Activated CD4-positive, alpha-beta T cell treated with anti-CD3 and anti-CD28 coated beads, Interleukin-2, amount 10 ng/mL, durations not matched to agents 24 days and 14 days (primary cell): ENCODE measurements around the gene ADAMTS2. TPM values are rescaled to one million over a fixed set of nuclear protein-coding genes. Genes with fewer than 3 reads are reported as not detected.

Experiments used
- DNase-seq: peaks from one replicate; pipeline ENCODE4 v3.0.0; 2022
- H3K27ac Mint-ChIP-seq: one replicate; pipeline ENCODE4 v1.8.0; 2022; ENCODE audit warnings: mild to moderate bottlenecking, mixed read lengths
- H3K27me3 Mint-ChIP-seq: one replicate; pipeline ENCODE4 v1.8.0; 2022; ENCODE audit warnings: mixed read lengths
- H3K36me3 Mint-ChIP-seq: one replicate; pipeline ENCODE4 v1.8.0; 2022; ENCODE audit warnings: low read depth, mild to moderate bottlenecking, mixed read lengths
- H3K4me1 Mint-ChIP-seq: one replicate; pipeline ENCODE4 v1.8.0; 2021; ENCODE audit warnings: mixed read lengths
- H3K4me3 Mint-ChIP-seq: one replicate; pipeline ENCODE4 v1.8.0; 2022; ENCODE audit warnings: mild to moderate bottlenecking, moderate library complexity, mixed read lengths
- H3K9me3 Mint-ChIP-seq: one replicate; pipeline ENCODE4 v1.8.0; 2021; ENCODE audit warnings: mixed read lengths
- intact Hi-C: fragments of 100-400 bp; cut with micrococcal nuclease; formaldehyde crosslinking; loops from one replicate; pipeline ENCODE4 v1.15.1; 2023
- total RNA-seq: library from RNA; stranded (reverse); gene quantifications from 2 replicates; pipeline ENCODE4 v1.2.3, GENCODE V29; 2022

Gene ADAMTS2
- total RNA-seq, 1 donor from 2014 or later: not detected

GRCh38 chr5:179319123-179319522 lies 26.1 kb downstream of the ADAMTS2 start:
- Mint-ChIP-seq H3K9me3 (no peaks in the 10 kb centered on the region), H3K27me3 (no peaks in the 10 kb centered on the region), H3K4me3 (no peak overlapping the region), H3K4me1 (no peaks in the 10 kb centered on the region), H3K36me3 (no peaks in the 10 kb centered on the region), H3K27ac (no peak overlapping the region)
- intact Hi-C loops: no loop called here
- DNase-seq: no peak

- Mint-ChIP-seq H3K9me3 (no peaks in the 10 kb centered on the region), H3K27ac (no peak overlapping the region), H3K36me3 (no peaks in the 10 kb centered on the region), H3K4me3 (no peak overlapping the region), H3K4me1 (no peaks in the 10 kb centered on the region), H3K27me3 (no peaks in the 10 kb centered on the region)
- intact Hi-C loops: no loop called here
- DNase-seq: no peak
Observed at GRCh38 chr5:179318221-179318955, 26.9 kb downstream of the ADAMTS2 start.

DNA sequence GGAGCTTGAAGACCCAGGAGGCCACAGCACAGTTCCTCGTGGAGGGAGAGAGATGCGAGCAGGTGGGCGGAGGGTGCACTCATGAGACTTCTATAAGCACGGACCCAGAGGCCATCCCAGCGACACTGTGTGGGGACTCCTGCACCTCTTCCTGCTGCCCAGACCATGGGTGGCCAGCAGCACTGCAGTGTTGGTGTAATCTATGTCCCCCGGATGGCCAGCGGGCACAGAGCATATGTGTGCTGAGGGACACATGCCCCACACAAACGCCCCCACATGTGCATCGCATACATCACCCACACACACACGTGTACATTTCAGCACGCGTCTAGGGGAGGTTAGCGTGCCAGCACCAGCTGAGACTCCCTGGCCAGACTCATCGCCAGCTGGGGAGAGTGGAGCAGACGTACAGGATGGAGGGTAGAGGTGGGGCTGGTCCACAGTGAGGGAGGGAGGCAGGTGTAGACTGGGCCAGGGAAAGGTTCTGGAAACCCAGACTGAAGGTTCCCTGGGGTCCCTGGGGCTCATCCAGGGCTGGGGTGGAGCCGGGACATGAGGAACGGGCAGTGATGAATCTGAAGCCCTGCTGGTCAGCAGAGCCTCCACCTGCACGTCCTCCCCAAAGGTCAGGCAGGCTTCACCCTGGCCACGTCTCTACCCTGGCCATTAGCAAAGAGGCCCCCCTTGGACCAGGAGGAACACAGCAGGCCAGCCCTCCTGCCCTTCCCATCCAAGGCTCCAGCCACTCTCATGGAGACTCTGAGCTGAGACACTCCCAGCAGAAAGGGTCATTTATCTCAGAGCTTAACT lies 27.6 kb downstream of the ADAMTS2 start:
- no peaks in the 10 kb centered on the region for H3K27me3 Mint-ChIP-seq
- no peaks in the 10 kb centered on the region for H3K4me1 Mint-ChIP-seq
- no peak overlapping the region for H3K4me3 Mint-ChIP-seq
- intact Hi-C loops: no loop called here
- no peaks in the 10 kb centered on the region for H3K9me3 Mint-ChIP-seq
- no peak overlapping the region for H3K27ac Mint-ChIP-seq
- no peak for DNase-seq
- H3K36me3 Mint-ChIP-seq: no peaks in the 10 kb centered on the region

GRCh38 chr5:179316982-179317381 lies 28.3 kb downstream of the ADAMTS2 start:
- H3K9me3 Mint-ChIP-seq: no peaks in the 10 kb centered on the region

GRCh38 chr5:179316111-179316551 lies 29.1 kb downstream of the ADAMTS2 start:
- Mint-ChIP-seq H3K4me1 (no peaks in the 10 kb centered on the region), H3K36me3 (no peaks in the 10 kb centered on the region), H3K27ac (no peak overlapping the region), H3K27me3 (no peaks in the 10 kb centered on the region), H3K4me3 (no peak overlapping the region), H3K9me3 (no peaks in the 10 kb centered on the region)
- DNase-seq: no peak
- intact Hi-C loops: no loop called here

More at GRCh38 chr5:179316982-179317381, 28.3 kb downstream of the ADAMTS2 start:
- Mint-ChIP-seq H3K4me1 (no peaks in the 10 kb centered on the region), H3K27ac (no peak overlapping the region), H3K4me3 (no peak overlapping the region), H3K36me3 (no peaks in the 10 kb centered on the region), H3K27me3 (no peaks in the 10 kb centered on the region)
- no peak for DNase-seq
- intact Hi-C loops: no loop called here

DNA sequence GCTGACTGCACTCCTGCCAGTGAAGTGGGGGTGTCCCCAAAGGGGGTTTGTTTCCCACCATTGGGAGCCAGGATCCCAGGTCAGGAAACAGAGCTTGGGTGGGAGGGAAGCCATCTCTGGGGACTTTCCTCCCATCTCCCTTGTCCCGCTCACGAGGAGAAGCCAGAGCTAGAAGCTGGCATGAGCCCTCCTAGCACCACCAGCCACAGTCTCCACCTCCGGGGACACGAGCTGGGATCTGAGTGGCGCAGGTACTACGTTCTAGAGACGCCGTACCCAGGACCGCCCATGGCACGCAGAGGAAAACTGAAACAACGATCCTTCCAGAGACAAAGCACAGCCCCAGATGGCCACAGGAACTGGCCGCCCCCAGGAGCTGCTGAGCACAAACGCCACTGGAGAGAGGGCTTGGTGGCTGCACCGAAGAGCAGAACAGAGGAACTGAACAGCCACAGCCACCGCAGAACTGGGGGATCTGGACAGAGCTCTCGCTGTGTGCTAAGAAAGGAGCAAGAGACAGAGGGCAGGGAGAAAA lies 29.8 kb downstream of the ADAMTS2 start:
- intact Hi-C loops: no loop called here
- Mint-ChIP-seq H3K4me1 (no peaks in the 10 kb centered on the region), H3K27me3 (no peaks in the 10 kb centered on the region), H3K9me3 (no peaks in the 10 kb centered on the region), H3K36me3 (no peaks in the 10 kb centered on the region), H3K27ac (no peak overlapping the region), H3K4me3 (no peak overlapping the region)
- DNase-seq: no peak

DNA sequence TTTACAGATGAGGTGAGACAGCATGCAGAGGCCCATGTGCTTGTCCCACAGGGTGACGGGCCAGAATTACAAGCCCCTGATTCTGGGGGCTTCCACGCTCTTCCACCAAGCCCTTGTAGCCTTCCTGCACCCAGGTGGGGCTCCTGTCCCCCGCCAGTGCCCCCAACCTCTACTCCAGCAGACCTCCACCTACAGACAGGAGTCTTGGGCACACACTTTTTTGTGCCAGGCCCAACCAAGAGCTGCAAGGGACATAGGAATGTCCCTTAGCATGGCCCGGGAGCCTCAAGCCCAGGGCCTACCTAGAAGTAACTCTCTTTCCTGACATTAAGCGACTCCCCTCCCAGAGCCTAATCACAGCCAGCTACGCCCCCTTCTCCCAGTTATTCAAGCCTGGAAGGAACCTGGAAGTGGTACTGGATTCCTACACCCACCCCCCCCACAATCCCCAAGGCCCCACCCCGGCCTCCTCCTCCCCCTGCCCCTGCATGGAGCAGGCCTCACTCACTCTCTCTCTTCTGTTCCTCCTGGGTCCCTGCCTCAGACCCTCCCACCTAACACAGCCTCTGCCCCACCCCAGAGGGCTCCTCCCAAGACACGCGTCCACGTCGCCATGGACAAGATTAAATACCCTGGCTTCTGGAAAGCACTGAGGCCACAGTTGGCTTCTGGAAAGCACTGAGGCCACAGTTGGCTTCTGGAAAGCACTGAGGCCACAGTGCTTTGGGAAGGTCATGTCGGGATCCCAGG lies 30.5 kb downstream of the ADAMTS2 start:
- Mint-ChIP-seq H3K36me3 (no peaks in the 10 kb centered on the region), H3K27ac (no peak overlapping the region), H3K27me3 (no peaks in the 10 kb centered on the region), H3K4me3 (no peak overlapping the region), H3K9me3 (no peaks in the 10 kb centered on the region), H3K4me1 (no peaks in the 10 kb centered on the region)
- intact Hi-C loops: no loop called here
- no peak for DNase-seq

GRCh38 chr5:179313849-179314521 lies 31.3 kb downstream of the ADAMTS2 start:
- H3K9me3 Mint-ChIP-seq: no peaks in the 10 kb centered on the region
- no peaks in the 10 kb centered on the region for H3K27me3 Mint-ChIP-seq
- no peak for DNase-seq
- intact Hi-C loops: no loop called here
- no peak overlapping the region for H3K4me3 Mint-ChIP-seq
- H3K4me1 Mint-ChIP-seq: no peaks in the 10 kb centered on the region
- H3K36me3 Mint-ChIP-seq: no peaks in the 10 kb centered on the region
- no peak overlapping the region for H3K27ac Mint-ChIP-seq

- intact Hi-C loops: no loop called here
Observed at GRCh38 chr5:179312557-179313235, 32.6 kb downstream of the ADAMTS2 start.

DNA sequence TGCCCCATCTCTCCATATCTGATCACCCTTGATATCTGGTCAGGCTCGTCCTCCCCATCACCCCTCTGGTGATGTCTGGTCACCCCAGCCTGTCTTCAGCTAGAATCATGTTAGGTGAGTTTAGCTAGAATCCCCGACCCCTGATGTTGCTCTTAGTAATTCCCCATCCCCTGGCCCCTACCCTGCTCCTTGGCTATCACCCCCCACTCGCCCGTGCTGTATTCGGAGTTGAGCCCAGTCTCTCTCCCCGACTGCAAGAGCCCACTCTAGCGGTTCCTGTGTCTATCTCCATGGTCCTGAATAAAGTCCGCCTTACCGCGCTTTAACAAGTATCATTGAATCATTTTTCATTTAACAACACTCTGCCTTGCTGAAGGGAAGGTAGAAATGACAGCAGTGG lies 33.7 kb downstream of the ADAMTS2 start:
- no peak overlapping the region for H3K4me3 Mint-ChIP-seq
- H3K9me3 Mint-ChIP-seq: no peaks in the 10 kb centered on the region
- no peak overlapping the region for H3K27ac Mint-ChIP-seq
- no peaks in the 10 kb centered on the region for H3K27me3 Mint-ChIP-seq
- H3K4me1 Mint-ChIP-seq: no peaks in the 10 kb centered on the region
- intact Hi-C loops: no loop called here
- no peaks in the 10 kb centered on the region for H3K36me3 Mint-ChIP-seq
- no peak for DNase-seq

More at GRCh38 chr5:179312557-179313235, 32.6 kb downstream of the ADAMTS2 start:
- no peaks in the 10 kb centered on the region for H3K4me1 Mint-ChIP-seq
- DNase-seq: no peak
- no peaks in the 10 kb centered on the region for H3K36me3 Mint-ChIP-seq
- H3K4me3 Mint-ChIP-seq: no peak overlapping the region
- H3K9me3 Mint-ChIP-seq: no peaks in the 10 kb centered on the region
- H3K27me3 Mint-ChIP-seq: no peaks in the 10 kb centered on the region
- no peak overlapping the region for H3K27ac Mint-ChIP-seq

DNA sequence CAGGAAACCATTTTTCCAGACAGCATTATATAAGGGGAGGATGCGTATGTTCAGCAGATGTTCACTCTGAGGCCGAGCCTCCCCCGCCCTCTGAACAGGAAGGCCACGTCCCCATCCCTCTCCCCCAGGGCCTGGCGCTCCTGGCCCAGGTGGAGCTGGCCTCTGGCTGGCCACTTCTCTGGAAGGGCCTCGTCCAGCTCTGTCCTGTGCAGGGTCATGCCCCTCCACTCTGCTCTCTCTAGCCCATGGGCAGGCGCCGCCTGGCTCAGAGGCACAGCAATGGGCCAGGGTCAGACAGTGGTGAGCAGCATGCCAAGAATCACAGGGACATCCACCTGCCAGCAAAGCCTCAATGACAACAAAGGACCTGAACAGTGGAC lies 34.2 kb downstream of the ADAMTS2 start:
- Mint-ChIP-seq H3K4me1 (no peaks in the 10 kb centered on the region), H3K27me3 (no peaks in the 10 kb centered on the region), H3K36me3 (no peaks in the 10 kb centered on the region), H3K9me3 (no peaks in the 10 kb centered on the region), H3K27ac (no peak overlapping the region), H3K4me3 (no peak overlapping the region)
- no peak for DNase-seq
- intact Hi-C loops: no loop called here

DNA sequence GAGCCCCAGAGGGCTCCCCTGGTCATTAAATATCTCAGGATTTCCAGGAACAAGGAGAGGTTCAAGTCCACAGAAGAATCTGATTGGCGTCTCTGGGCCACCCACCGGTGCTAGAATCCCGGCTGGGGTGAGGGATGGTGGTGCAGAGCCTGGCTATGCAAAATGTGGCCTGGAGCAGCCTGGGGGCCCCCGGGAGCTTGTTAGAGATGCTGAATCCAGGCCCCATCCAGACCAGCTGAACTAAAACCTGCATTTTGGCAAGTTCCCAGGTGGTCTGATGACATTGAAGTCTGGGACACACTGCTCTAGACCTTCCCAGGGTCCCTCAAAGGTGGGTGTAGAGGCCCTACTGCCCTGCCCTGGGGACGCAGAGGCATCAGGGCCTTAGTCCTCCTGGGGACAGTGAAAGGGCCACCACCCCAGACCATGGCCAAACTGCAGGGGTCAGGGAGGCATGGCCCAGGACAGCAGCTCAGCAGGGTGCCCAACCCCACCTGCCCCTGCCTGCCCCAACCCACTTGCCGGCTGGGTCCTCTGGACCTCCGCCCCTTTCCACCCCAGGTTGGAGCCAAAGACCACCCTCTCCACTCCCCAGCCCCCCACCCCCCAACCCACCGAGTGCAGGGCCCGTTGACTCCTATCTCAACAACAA lies 34.7 kb downstream of the ADAMTS2 start:
- no peaks in the 10 kb centered on the region for H3K36me3 Mint-ChIP-seq
- H3K4me3 Mint-ChIP-seq: no peak overlapping the region
- no peaks in the 10 kb centered on the region for H3K27me3 Mint-ChIP-seq
- no peak overlapping the region for H3K27ac Mint-ChIP-seq
- DNase-seq: no peak
- H3K9me3 Mint-ChIP-seq: no peaks in the 10 kb centered on the region
- intact Hi-C loops: no loop called here
- H3K4me1 Mint-ChIP-seq: no peaks in the 10 kb centered on the region
